Gastrocnemius medialis (tissue), 4 donors: ENCODE data around the gene ARHGAP24. TPM values are rescaled to one million over a fixed set of nuclear protein-coding genes. Genes with fewer than 3 reads are reported as not detected.
A peak's percentile ranks its signal among the peaks of the same experiment; 100 is the strongest.

Experiments used
- ATAC-seq, 2 donors: fragments of 150-250 bp; one replicate each; pipeline ENCODE4 v1.9.1; 2016
- DNase-seq, 2 donors: peaks; one replicate each; pipeline ENCODE4 v3.0.0-alpha.2; 2019
- H3K27ac ChIP-seq, 4 donors: fragments of 200-600 bp; sonication (generic); 1 replicate in 1 of 4; 2 replicates in 3 of 4; pipeline ENCODE4 v1.5.1; 2016 to 2018; ENCODE audit warnings: mild to moderate bottlenecking in 2 of 4, moderate library complexity in 1 of 4
- H3K27me3 ChIP-seq, 3 donors: fragments of 200-600 bp; sonication (generic) in 2 of 3; 1 replicate in 1 of 3; 2 replicates in 2 of 3; pipeline versions ENCODE4 v1.5.1 to v1.6.0; 2016 to 2019; ENCODE audit warnings: mild to moderate bottlenecking in 1 of 3, moderate library complexity in 1 of 3
- H3K36me3 ChIP-seq, 2 donors: fragments of 200-600 bp; sonication (generic) in 1 of 2; one replicate each; pipeline ENCODE4 v1.5.1; 2017 to 2018
- H3K4me1 ChIP-seq, 2 donors: fragments of 200-600 bp; sonication (generic) in 1 of 2; one replicate each; pipeline ENCODE4 v1.5.1; 2016 to 2017; ENCODE audit warnings: mild to moderate bottlenecking in 2 of 2
- H3K4me3 ChIP-seq, 4 donors: fragments of 200-600 bp; sonication (generic) in 3 of 4; 1 replicate in 1 of 4; 2 replicates in 3 of 4; pipeline ENCODE4 v1.5.1; 2016 to 2019; ENCODE audit warnings: mild to moderate bottlenecking in 2 of 4
- H3K9me3 ChIP-seq, 3 donors: fragments of 200-600 bp; sonication (generic) in 2 of 3; 1 replicate in 1 of 3; 2 replicates in 2 of 3; pipeline ENCODE4 v1.5.1; 2016 to 2019
- CTCF ChIP-seq, 5 experiments: fragments of 450-650 bp in 3 of 5; fragments of 200-600 bp in 2 of 5; sonication (generic) in 2 of 5; IDR thresholded peaks in 4 of 5; conservative IDR thresholded peaks in 1 of 5; 1 replicate in 4 of 5; 2 replicates in 1 of 5; pipeline ENCODE4 v1.5.1; 2016 to 2019; ENCODE audit warnings: antibody characterized with exemption in 5 of 5, mild to moderate bottlenecking in 3 of 5, moderate library complexity in 3 of 5
- POLR2A ChIP-seq, 2 donors: fragments of 450-650 bp; IDR thresholded peaks; one replicate each; pipeline ENCODE4 v1.6.1; 2017; ENCODE audit warnings: antibody characterized with exemption in 2 of 2, mild to moderate bottlenecking in 2 of 2, moderate library complexity in 2 of 2
- in situ Hi-C, 4 donors: fragments of 200-750 bp; cut with MboI; loops; one replicate each; pipeline versions ENCODE4 v1.15.0 to v1.8.0; 2017; ENCODE audit warnings: low sequenced_read_pairs in 4 of 4
- intact Hi-C: fragments of 100-400 bp; cut with DNase I; formaldehyde crosslinking; loops from one replicate; pipeline ENCODE4 v1.15.1; 2023; ENCODE audit warnings: low total_unique reads
- total RNA-seq, 4 donors: library from RNA; depleted of rRNA; stranded (reverse); fragments of >200 nt; gene quantifications; one replicate each; pipeline versions ENCODE4 v1.1.0 to v1.2.3, GENCODE V29; 2016

ARHGAP24 gene
- total RNA-seq, 4 donors from 2014 or later = 2.8 to 7.8 (median 5.3) TPM

GRCh38 chr4:85457752-85458467 lies 17.0 kb upstream of the ARHGAP24 start:
- Histone ChIP-seq H3K4me1 (no peaks in the 10 kb centered on the region), H3K27me3 (no peaks in the 10 kb centered on the region), H3K4me3 (no peak overlapping the region), H3K27ac (peak overlapping the region in 2 of 4 donors; percentile 3 to 7), H3K9me3 (no peaks in the 10 kb centered on the region), H3K36me3 (no peaks in the 10 kb centered on the region)
- no peak for DNase-seq
- TF ChIP-seq POLR2A (IDR thresholded peaks at IDR 0.05) (no peak), CTCF (IDR thresholded peaks at IDR 0.05 in 4 of 5, conservative IDR thresholded peaks at IDR 0.05 in 1 of 5) (no peak)
- peak; percentile 36 to 79 for ATAC-seq
- intact Hi-C loops (no loop called here), in situ Hi-C loops (no loop called here)

GRCh38 chr4:85459736-85460135 lies 15.2 kb upstream of the ARHGAP24 start:
- Histone ChIP-seq H3K36me3 (no peaks in the 10 kb centered on the region), H3K4me1 (no peaks in the 10 kb centered on the region), H3K9me3 (no peaks in the 10 kb centered on the region), H3K27me3 (no peaks in the 10 kb centered on the region), H3K27ac (no peak overlapping the region), H3K4me3 (no peak overlapping the region)
- intact Hi-C loops = no loop called here
- ATAC-seq (no peak), DNase-seq (no peak)
- in situ Hi-C loops = no loop called here
- TF ChIP-seq POLR2A (IDR thresholded peaks at IDR 0.05) (no peak), CTCF (IDR thresholded peaks at IDR 0.05 in 4 of 5, conservative IDR thresholded peaks at IDR 0.05 in 1 of 5) (no peak)

GRCh38 chr4:85474356-85474755 lies 594 bp upstream of the ARHGAP24 start:
- intact Hi-C loops (loop anchor here (10.0 kb wide), 1 partner anchor 270 kb away; no protein-coding TSS in a partner anchor), in situ Hi-C loops (no loop called here)
- peaks cover 0 to 2% (median 0%) of the 10 kb centered on the region in 3 donors for H3K27me3 ChIP-seq
- H3K36me3 ChIP-seq = no peaks in the 10 kb centered on the region
- H3K9me3 ChIP-seq = no peaks in the 10 kb centered on the region
- TF ChIP-seq CTCF (IDR thresholded peaks at IDR 0.05 in 4 of 5, conservative IDR thresholded peaks at IDR 0.05 in 1 of 5) = no peak
- peak overlapping the region; percentile 60 to 66 (median 62) for H3K4me3 ChIP-seq
- H3K4me1 ChIP-seq = peaks cover 0 to 5% of the 10 kb centered on the region in 2 donors
- DNase-seq = no peak
- peak in 1 of 2 donors; percentile 24 for ATAC-seq
- H3K27ac ChIP-seq = peak overlapping the region; percentile 65 to 72 (median 72)

- Histone ChIP-seq H3K27ac (peak overlapping the region in 2 of 4 donors; percentile 72), H3K36me3 (no peaks in the 10 kb centered on the region), H3K4me1 (peaks cover 0 to 5% of the 10 kb centered on the region in 2 donors), H3K9me3 (no peaks in the 10 kb centered on the region), H3K27me3 (peaks cover 0 to 2% (median 0%) of the 10 kb centered on the region in 3 donors), H3K4me3 (peak overlapping the region; percentile 60 to 66 (median 62))
- no peak for ATAC-seq
- no peak for TF ChIP-seq CTCF (IDR thresholded peaks at IDR 0.05 in 4 of 5, conservative IDR thresholded peaks at IDR 0.05 in 1 of 5)
- TF ChIP-seq POLR2A (IDR thresholded peaks at IDR 0.05) = no peak
- in situ Hi-C loops (no loop called here), intact Hi-C loops (loop anchor here (10.0 kb wide), 1 partner anchor 269 kb away; no protein-coding TSS in a partner anchor)
- no peak for DNase-seq
Measured at GRCh38 chr4:85475631-85476233, 782 bp downstream of the ARHGAP24 start.
